Measurements from ENCODE around the gene RABEP1. TPM values are rescaled to one million over a fixed set of nuclear protein-coding genes. Genes with fewer than 3 reads are reported as not detected.

Gene RABEP1
- polyA plus RNA-seq, 1 of the 3 experiments (the other 2 are of a cell fraction) = 9.7 TPM

DNA sequence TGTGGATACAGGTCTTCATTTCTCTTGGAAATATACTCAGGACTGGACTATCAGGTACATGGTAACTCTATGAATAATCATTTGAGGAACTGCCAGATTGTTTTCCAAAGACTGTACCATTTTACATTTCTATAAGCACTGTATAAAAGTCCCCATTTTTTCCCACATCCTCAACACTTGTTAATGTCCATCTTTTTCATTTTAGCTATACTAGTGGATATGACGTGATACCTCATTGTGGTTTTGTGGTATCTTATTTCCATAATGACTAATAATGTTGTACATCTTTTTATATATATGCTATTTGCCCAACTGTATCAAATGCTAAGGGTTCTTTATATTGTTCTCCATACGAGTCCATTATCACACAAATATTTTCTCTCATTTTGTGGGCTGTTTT, 114.5 kb downstream of the RABEP1 start:
- Histone ChIP-seq H3K4me2 (no peak overlapping the region), H3K27me3 (ENCODE audit: insufficient read depth) (no peaks in the 10 kb centered on the region), H2AFZ (ENCODE audit: low read depth) (no peak overlapping the region), H3K4me1 (ENCODE audit: control insufficient read depth in 1 of 2, insufficient read depth in 2 of 2, low read depth in 1 of 2, low read length in 1 of 2) (no peaks in the 10 kb centered on the region), H3K36me3 (replicated peaks in 1 of 2; ENCODE audit: control insufficient read depth in 1 of 2, insufficient read depth in 2 of 2, low read length in 1 of 2) (peaks cover 54 to 73% of the 10 kb centered on the region in 2 experiments), H3K9me2 (no peaks in the 10 kb centered on the region), H3K9ac (no peak overlapping the region), H3K4me3 (ENCODE audit: low read depth in 2 of 2, low read length in 1 of 2) (no peak overlapping the region), H3K79me2 (ENCODE audit: insufficient read depth) (no peaks in the 10 kb centered on the region), H3K9me3 (no peaks in the 10 kb centered on the region), H3K27ac (ENCODE audit: low read depth in 2 of 2, low read length in 1 of 2) (no peak overlapping the region), H3F3A (replicated peaks; ENCODE audit: insufficient read depth) (peaks cover 3% of the 10 kb centered on the region), H4K20me1 (ENCODE audit: insufficient read depth) (no peaks in the 10 kb centered on the region)
- no peak for DNase-seq
- WGBS (ENCODE audit: low lambda C conversion rate) = 93% methylated on average over 2 of the region's 2 CpGs
- TF ChIP-seq TAF1 (IDR thresholded peaks at IDR 0.05; ENCODE audit: borderline replicate concordance, low read depth, low read length) (no peak), FOXJ3 (CRISPR knock-in tag; IDR thresholded peaks at IDR 0.05) (no peak), EP300 (IDR thresholded peaks at IDR 0.05; ENCODE audit: borderline replicate concordance in 1 of 2, low read depth in 1 of 2, low read length in 1 of 2) (no peak), REST (IDR thresholded peaks at IDR 0.05; ENCODE audit: low read depth, low read length) (no peak), MXI1 (IDR thresholded peaks at IDR 0.05; ENCODE audit: low read depth, low read length) (no peak), GATA2 (CRISPR knock-in tag; IDR thresholded peaks at IDR 0.05) (no peak), MEF2A (IDR thresholded peaks at IDR 0.05; ENCODE audit: borderline replicate concordance, low read depth) (no peak), CHD2 (IDR thresholded peaks at IDR 0.05; ENCODE audit: low read length, partially characterized antibody) (no peak), USF1 (IDR thresholded peaks at IDR 0.05; ENCODE audit: borderline replicate concordance, low read depth) (no peak)
- TF ChIP-seq, protein P1, sequence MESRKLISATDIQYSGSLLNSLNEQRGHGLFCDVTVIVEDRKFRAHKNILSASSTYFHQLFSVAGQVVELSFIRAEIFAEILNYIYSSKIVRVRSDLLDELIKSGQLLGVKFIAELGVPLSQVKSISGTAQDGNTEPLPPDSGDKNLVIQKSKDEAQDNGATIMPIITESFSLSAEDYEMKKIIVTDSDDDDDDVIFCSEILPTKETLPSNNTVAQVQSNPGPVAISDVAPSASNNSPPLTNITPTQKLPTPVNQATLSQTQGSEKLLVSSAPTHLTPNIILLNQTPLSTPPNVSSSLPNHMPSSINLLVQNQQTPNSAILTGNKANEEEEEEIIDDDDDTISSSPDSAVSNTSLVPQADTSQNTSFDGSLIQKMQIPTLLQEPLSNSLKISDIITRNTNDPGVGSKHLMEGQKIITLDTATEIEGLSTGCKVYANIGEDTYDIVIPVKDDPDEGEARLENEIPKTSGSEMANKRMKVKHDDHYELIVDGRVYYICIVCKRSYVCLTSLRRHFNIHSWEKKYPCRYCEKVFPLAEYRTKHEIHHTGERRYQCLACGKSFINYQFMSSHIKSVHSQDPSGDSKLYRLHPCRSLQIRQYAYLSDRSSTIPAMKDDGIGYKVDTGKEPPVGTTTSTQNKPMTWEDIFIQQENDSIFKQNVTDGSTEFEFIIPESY (IDR thresholded peaks at IDR 0.05; ENCODE audit: borderline replicate concordance, low read depth) = no peak
- TF ChIP-seq, protein P2, sequence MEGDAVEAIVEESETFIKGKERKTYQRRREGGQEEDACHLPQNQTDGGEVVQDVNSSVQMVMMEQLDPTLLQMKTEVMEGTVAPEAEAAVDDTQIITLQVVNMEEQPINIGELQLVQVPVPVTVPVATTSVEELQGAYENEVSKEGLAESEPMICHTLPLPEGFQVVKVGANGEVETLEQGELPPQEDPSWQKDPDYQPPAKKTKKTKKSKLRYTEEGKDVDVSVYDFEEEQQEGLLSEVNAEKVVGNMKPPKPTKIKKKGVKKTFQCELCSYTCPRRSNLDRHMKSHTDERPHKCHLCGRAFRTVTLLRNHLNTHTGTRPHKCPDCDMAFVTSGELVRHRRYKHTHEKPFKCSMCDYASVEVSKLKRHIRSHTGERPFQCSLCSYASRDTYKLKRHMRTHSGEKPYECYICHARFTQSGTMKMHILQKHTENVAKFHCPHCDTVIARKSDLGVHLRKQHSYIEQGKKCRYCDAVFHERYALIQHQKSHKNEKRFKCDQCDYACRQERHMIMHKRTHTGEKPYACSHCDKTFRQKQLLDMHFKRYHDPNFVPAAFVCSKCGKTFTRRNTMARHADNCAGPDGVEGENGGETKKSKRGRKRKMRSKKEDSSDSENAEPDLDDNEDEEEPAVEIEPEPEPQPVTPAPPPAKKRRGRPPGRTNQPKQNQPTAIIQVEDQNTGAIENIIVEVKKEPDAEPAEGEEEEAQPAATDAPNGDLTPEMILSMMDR (IDR thresholded peaks at IDR 0.05) = no peak
- ChIA-PET POLR2A (no interaction called here), CTCF (no interaction called here)
